ENCODE data around the gene YIPF3. TPM values are rescaled to one million over a fixed set of nuclear protein-coding genes. Genes with fewer than 3 reads are reported as not detected.
"Not testable (repeated sequence)": the region's sequence is repeated elsewhere in the genome, so short reads cannot be mapped to it uniquely, and the experiment has no call there.

YIPF3 gene
- 63.0 TPM for total RNA-seq
- long read RNA-seq, transcript YIPF3-202 (9 exons, 1,576 nt): major isoform, 82 of 98 reads
- long read RNA-seq, partial matches to known transcripts: 13 of 98 reads
- long read RNA-seq, other reads (novel, unspliced or antisense): 2 of 98 reads

DNA sequence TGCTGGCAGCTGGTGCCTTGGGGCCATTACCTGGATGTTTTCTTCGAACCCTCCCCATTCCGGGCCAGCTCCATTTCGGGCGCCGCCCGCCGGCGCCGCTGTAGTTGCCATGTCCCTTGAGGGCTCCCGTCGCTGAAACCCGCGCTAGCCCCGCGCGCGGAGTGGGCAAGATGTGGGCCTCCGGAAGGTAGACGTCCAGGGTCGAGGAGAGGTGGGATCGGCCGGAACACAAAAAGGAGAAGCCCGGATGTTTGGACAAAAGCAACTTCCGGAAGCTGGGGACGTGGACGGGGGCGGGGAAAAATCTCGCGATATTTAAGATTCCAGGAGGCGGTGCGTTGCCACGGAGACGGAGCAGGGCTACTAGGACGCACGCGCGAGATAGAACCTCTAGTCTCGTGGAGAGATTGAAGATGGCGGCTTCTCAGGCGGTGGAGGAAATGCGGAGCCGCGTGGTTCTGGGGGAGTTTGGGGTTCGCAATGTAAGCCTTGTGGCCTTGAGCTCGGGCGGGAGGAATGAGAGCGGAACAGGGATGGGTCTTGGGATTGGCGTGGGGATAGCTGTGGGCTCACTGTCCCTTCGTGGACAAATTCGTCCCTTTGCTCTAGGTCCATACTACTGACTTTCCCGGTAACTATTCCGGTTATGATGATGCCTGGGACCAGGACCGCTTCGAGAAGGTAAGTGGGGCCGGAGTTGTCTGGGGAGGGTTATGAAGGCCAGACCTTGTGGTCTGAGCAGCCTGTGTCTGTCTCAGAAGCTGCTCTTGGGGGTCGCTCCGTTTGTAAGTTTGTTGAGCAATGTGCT, at the start of gene YIPF3, which contains the start of gene POLR1C:
YIPF3 (minus strand) TSS at position 230 of the 808 bp plus-strand sequence; CDS start at position 111, 119 bp downstream.
POLR1C (plus strand) TSS at position 393 of the 808 bp plus-strand sequence; CDS start at position 414, 21 bp downstream.
- peak; percentile 97 for DNase-seq
- intact Hi-C loops (cut with micrococcal nuclease): no loop called here
- peak; percentile 93 for ATAC-seq

DNA sequence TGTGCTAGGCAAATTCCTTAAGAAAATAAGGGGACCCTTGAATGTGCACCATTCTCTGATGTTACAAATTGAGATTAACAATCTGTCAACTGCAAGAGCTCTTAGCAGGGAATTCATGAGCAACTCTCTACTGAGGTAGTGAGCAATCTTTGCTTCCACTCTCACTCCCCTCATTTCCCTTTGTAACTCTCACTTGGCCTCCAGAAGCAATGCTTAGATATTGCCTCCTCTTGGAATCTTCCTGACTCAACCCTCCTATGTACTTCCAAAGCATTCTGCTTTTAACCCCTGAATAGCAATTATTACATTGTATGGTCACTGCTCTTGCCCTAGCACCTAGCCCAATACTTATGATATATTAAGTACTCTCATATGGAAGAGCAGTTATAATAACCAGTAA, 42.6 kb upstream of the YIPF3 start:
- intact Hi-C loops (cut with micrococcal nuclease): no loop called here
- DNase-seq (no peak), ATAC-seq (no peak)

DNA sequence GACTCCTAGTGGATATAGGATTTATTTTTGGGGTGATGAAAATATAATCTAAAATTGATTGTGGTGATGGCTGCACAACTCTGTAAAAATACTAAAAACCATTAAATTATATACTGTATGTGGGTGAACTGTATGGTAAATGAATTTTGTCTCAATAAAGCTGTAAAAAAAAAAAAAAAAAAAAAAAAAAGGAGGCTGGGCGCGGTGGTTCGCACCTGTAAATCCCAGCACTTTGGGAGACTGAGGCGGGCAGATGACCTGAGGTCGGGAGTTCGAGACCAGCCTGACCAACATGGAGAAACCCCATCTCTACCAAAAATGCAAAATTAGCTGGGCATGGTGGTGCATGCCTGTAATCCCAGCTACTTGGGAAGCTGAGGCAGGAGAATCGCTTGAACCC, 40.9 kb upstream of the YIPF3 start:
- DNase-seq; intact Hi-C loops (cut with micrococcal nuclease); ATAC-seq: not testable (repeated sequence)

DNA sequence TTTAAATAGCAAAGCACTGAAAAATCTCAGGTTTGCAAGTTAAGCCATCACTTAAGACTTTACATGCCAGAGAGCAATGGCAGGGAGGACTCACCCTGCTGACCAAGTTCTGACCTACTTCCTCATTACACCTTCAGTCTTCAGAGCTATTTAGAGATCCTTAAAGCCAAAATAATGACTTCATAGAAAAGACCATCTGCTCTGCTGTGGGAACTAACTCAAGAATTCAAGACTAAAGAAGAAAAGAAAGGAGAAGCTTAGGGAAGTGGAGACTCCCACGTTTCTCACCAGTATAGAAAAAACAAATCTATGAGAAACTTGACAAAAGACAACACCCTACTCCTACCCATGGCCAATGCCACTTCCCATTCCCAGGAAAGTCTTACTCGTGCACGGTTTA, 30.5 kb upstream of the YIPF3 start:
- no peak for ATAC-seq
- DNase-seq: no peak
- intact Hi-C loops (cut with micrococcal nuclease): no loop called here

DNA sequence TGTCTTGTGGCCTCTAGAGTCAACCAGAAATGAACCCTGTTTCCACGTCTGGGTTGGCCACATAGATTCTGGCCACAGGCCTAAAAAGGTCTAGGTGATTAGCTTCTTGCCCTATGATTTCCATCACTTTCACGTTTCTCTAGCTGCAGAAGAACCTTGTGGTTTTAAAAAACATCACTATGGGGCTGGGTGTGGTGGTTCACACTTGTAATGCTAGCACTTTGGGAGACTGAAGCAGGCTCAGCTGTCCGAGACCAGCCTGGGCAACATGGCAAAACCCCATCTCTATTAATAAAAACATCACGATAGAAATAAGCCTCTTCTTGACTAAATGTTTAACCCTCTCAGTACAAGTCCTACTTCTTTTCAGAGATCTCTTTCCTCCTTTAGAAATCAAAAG, 27.7 kb upstream of the YIPF3 start:
- no peak for DNase-seq
- no peak for ATAC-seq
- intact Hi-C loops (cut with micrococcal nuclease): no loop called here

DNA sequence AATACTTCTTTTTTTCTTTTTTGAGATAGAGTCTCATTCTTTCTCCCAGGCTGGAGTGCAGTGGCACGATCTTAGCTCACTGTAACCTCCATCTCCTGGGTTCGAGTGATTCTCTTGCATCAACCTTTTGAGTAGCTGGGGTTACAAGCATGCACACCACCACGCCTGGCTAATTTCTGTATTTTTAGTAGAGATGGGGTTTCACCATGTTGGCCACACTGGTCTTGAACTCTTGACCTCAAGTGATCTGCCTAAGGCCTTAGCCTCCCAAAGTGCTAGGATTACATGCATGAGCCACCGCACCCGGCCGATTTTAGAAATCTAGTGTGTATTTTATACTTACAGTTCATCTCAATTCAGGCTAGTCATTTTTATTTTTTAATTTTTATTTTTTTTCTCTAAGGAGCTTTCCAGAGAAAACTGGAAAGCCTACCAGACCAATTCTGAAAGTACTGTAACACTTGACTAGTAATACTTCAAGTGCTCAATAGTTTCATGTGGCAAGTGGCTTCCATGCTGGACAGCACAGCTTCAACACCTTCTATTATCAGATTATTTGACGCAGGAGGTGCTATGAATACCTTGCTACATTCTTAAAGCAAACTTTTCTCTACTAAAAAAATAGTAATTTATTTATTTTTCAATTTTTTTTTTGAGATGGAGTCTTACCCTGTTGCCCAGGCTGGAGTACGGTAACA, 25.2 kb upstream of the YIPF3 start:
- DNase-seq: no peak
- ATAC-seq: no peak
- intact Hi-C loops (cut with micrococcal nuclease): no loop called here

DNA sequence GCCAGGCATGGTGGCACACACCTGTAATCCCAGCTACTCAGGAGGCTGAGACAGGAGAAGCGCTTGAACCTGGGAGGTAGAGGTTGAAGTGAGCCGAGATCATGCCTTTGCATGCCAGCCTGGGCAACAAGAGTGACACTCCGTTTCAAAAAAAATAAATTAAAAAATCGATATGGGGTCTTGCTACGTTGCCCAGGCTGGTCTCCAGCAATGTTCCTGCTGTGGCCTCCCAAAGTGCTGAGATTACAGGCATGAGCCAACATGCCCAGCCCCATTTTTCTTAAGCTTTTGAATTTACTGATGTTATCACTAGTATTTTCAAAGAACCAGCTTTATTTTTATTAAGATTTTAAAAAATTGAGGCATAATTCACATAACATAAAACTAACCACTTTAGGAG, 23.8 kb upstream of the YIPF3 start:
- intact Hi-C loops (cut with micrococcal nuclease): no loop called here
- DNase-seq (no peak), ATAC-seq (no peak)

DNA sequence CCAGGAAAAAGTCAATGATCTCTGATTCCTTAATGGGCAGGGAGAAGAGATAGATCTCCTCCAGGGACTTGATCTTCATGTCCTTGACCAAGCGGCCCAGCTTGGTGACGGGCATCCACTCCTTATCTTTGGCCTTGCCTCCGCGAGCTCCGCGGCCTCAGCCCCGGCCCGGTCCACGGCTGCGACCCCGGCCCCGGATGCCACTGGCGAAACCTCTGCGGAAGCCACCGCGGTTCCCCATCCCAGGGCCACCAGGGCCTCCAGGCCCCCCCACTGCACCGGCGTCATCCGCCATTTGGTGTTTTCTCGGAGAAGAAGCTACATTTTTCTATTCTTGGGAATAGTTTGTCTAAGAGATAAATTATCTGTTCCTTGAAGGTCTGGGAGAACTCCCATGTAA, 22.7 kb upstream of the YIPF3 start:
- DNase-seq; ATAC-seq; intact Hi-C loops (cut with micrococcal nuclease): not testable (repeated sequence)

DNA sequence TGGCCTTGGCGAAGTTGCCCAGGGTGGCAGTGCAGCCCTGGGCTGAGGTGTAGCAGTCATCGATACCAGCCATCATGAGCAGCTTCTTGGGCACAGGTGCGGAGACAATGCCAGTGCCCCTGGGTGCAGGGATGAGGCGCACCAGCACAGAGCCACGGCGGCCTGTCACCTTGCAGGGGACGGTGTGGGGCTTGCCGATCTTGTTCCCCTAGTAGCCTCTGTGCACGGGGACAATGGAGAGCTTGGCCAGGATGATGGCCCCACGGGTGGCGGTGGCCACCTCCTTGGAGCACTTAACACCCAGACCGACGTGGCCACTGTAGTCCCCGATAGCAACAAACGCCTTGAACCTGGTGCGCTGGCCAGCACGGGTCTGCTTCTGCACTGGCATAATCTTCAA, 22.3 kb upstream of the YIPF3 start:
- ATAC-seq; intact Hi-C loops (cut with micrococcal nuclease); DNase-seq: not testable (repeated sequence)

DNA sequence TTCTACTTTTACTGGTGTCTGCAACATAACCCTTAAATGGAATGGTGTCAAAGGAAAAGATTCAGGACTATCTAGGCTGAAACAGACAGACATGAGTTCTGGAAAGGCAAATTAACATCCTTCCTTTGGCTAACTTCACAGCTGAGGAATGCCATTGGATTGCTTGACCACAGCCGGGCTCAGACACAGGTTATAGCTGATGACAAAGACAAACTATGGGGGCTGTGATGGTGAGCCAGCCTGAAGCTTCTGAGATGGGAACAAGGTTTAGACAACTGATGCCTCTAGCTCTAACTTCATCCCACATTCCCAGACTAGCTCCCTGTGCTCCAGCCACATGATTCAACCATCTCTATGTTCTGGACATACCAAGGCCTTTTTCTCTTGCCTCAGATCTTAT, 15.5 kb upstream of the YIPF3 start:
- no peak for ATAC-seq
- intact Hi-C loops (cut with micrococcal nuclease): no loop called here
- DNase-seq: no peak

DNA sequence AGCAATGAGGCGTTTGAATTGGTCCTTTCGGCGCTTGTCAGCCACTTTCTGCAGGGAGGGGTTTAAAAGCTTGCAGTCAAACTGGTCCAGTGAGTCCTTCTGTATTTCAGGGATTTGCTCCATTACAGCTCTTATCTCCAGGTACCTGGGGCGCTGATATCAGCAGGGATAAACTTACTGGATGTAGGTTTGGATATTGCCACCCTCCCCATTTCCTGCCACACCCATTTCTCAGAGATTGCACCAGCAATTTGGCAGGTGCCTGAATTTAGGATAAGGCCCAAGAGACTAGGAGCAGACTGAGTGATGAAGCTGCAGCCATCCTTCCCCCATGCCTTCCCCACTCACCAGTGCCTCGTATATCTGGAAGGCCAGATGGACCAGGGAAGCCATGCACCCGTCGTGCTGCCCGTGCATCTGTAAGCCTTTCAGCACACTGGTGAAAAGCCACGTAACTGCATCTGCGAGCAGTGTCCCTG, 7.8 kb upstream of the YIPF3 start:
- ATAC-seq (no peak), DNase-seq (no peak)
- intact Hi-C loops (cut with micrococcal nuclease): no loop called here

DNA sequence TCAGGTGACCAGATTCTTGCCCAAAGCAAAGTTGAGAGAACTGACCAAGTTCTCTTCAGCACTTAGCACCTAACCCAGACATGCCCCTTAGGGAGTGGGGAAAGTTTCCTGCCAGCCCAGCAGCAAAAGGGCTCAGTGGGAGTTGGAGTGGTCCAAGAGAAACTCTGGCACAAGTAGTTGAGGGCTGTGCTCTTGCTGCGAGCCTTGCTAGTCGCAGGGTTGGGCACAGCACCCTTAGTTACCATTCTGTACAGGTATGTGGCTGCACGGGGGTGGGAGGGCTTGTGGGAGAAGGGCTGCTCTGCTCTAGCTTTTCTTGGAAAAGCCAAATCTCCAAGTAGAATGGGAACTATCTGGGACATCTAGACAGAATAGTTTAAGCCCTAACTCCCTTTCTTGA, 6.6 kb upstream of the YIPF3 start:
- intact Hi-C loops (cut with micrococcal nuclease): no loop called here
- ATAC-seq: no peak
- DNase-seq: no peak

DNA sequence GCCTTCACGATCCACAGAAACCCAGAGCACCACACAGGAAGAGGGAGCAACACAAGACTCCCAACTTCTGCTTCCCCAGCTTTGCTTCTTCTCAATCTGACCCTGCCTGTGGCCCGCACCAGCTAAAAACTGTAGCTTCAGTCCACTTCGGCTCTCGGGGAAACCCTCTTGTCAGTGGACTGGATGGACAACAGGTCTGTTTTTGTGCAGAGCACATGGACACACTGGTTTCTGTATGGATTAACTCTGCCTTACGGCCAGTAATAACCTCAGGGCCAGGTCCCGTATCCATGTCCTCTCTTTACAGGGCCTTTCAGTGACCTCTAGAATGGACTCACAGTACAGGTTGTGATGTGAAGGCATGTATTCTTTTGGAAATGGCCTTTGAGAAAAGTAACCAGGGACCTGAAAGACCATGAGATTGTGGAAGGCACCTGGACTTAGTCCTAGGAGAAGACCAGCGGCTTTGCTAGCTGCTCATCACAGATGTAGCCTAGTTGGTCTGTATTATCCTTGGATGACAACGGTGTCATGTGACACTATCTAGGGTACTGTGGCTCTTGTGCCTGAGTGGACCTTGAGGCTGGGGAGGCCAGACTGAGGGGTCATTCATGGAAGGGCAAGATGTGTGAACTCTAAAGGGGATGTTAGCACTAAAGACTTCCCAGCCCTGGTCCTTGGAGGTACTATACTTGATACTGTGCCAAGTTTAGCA, 6.0 kb upstream of the YIPF3 start:
- DNase-seq (no peak), ATAC-seq (no peak)
- intact Hi-C loops (cut with micrococcal nuclease): no loop called here

DNA sequence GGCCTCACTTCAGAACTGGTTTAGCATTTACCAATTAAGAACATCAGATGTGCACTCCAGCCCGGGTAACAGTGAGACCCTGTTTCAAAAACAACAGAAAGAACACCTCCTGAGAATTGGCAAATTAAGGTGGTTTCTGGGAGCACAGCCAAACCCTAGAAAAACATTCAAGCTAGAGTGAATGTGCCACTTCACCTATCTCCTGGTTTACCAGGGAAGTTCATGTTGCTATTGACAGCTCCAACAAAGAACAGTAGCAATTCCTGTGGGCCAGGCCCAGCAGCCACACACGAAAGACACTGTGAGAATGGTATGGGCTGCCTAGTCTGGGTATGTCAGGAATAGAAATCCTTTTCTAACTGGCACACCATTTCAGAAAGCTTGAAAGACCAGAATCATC, 5.1 kb upstream of the YIPF3 start:
- intact Hi-C loops (cut with micrococcal nuclease): no loop called here
- DNase-seq (no peak), ATAC-seq (peak; percentile 60)

DNA sequence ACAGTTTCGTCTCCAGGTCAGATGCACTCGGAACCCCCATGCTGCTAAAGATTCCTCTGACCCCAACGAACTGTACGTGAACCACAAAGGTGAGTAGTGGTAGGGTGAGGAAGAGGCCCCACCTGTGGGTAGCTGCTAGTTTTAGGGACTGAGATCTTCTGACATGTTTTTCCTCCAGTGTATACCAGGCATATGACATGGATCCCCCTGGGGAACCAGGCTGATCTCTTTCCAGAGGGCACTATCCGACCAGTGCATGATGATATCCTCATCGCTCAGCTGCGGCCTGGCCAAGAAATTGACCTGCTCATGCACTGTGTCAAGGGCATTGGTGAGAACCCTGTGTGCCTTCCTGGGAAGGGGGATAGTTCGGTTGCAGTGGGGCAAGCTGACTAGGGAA, 3.4 kb upstream of the YIPF3 start:
- DNase-seq (no peak), ATAC-seq (no peak)
- intact Hi-C loops (cut with micrococcal nuclease): no loop called here

DNA sequence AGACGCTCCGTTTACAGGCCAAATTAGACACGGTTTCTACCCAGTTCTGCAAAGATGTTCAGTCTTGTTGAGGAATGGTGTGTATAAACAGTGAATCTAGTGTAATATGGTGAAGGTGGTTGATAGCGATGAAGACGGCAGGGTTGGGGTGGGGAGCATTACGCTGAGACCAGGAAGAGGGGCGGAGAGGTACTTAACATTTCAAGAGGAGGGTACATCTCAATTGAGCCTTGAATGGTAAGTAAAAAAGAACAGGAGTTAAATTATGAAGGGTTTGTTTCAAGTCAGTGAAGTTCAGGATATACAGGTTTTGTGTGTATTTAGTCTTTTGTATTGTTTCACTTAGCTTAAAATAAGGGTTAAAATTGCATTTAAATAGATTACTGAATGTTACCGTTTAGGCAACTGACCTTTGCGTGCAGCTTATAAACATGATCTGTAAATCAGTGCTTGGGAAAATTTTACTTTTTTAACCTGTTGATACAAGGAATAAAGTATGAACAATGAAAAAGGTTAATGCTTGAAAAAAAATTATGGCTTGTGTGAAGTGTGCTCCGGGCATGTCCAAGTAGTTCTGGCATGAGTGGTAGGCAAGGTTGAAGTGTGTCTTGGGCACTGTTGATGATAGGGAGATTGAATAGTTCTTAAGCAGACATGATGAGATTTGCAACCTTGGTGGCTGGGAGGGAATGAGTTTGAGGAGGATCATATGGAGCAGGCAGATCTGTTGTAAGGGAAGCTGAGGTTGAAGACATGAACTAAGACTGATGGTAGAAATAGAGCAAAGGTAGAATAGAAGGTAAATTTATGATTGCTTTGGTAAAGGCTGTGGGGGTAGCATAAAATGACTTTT, 1.0 kb upstream of the YIPF3 start:
- DNase-seq: no peak
- ATAC-seq: no peak
- intact Hi-C loops (cut with micrococcal nuclease): no loop called here

DNA sequence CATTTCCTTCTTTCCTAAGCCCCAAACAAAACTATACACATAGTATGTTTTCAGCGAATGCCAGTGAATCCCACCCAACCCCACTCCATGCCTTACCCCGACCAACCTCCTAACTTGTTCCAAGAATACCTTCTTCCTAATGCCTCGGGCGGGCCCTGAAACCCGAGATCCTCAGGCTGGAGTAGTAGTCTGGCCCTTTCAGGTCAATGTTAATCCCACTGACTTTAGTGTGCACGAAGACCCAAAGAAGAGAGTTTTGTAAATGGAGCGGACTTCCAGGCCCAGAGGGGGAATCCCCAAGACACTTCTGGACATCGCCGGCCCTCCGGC, 394 bp downstream of the YIPF3 start:
- DNase-seq: no peak
- ATAC-seq: no peak
- intact Hi-C loops (cut with micrococcal nuclease): no loop called here

DNA sequence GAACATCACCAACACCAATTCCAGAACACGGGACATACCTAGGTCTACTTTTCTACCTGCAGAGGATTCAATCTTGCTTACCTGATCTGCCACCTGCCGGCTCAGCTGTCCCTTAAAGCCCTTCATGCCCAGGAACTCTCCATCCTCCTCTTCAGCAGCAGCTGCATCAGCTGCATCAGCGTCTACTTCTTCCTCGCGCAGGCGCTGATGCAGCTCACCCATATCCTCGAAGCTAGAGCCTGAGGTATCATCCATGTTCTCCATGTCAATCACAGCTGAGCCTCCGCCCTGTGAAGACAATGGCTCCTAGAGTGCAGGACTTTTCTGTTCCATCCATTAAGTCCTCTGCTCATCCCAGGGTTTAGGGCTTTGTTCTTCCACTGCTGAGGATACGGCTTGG, 918 bp downstream of the YIPF3 start:
- intact Hi-C loops (cut with micrococcal nuclease): no loop called here
- ATAC-seq: no peak
- no peak for DNase-seq

Data from left ventricle myocardium superior (tissue), 1 donor.